HEK293T (cell line): ENCODE data around the gene NCEH1.

Source experiments
- BHLHE40 ChIP-seq: fragments of 450-650 bp; IDR thresholded peaks from 2 replicates; pipeline ENCODE4 v1.6.1; 2016; ENCODE audit warnings: mild to moderate bottlenecking, moderate library complexity, borderline replicate concordance
- CTBP1 ChIP-seq: fragments of 450-650 bp; IDR thresholded peaks from 2 replicates; pipeline ENCODE4 v1.6.1; 2016; ENCODE audit warnings: borderline replicate concordance
- ELF4 ChIP-seq: fragments of 450-650 bp; IDR thresholded peaks from 2 replicates; pipeline ENCODE4 v1.6.1; 2017; ENCODE audit warnings: antibody characterized with exemption
- FOXK2 ChIP-seq: fragments of 450-650 bp; IDR thresholded peaks from 2 replicates; pipeline ENCODE4 v1.6.1; 2016; ENCODE audit warnings: mild to moderate bottlenecking
- HDGF ChIP-seq: fragments of 450-650 bp; IDR thresholded peaks from 2 replicates; pipeline ENCODE4 v1.6.1; 2017; ENCODE audit warnings: antibody characterized with exemption, borderline replicate concordance
- SP1 ChIP-seq: fragments of 450-650 bp; IDR thresholded peaks from 2 replicates; pipeline ENCODE4 v1.6.1; 2017
- SUZ12 ChIP-seq: fragments of 450-650 bp; IDR thresholded peaks from 2 replicates; pipeline ENCODE4 v1.6.1; 2016; ENCODE audit warnings: mild to moderate bottlenecking
- TARDBP ChIP-seq: fragments of 450-650 bp; IDR thresholded peaks from 2 replicates; pipeline ENCODE4 v1.6.1; 2016

- TF ChIP-seq TARDBP (no peak), SP1 (no peak), SUZ12 (no peak), ELF4 (no peak), HDGF (no peak), FOXK2 (no peak), CTBP1 (no peak), BHLHE40 (no peak)
Measured at GRCh38 chr3:172651936-172652625, 58.8 kb downstream of the NCEH1 start.
